ENCODE data around the gene ABHD6.

DNA sequence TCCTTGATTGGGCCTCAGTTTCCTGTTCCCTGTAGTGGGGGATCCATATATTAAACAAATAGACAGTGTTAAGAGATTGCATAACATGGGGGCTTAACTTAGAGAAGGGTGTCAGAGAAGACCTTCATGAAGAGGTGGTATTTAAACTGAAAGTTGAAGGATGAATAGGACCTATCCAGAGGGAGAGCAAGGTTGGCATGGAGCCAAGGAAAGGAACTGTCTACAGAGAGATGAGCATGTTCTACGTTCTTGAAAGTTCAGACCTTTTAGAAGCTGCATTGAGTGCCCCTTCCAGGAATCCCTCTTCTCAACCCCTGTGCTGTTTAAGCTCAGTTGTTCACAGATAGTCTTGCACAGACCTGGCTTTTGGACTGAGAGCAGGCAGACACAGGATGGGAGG, 71.1 kb downstream of the ABHD6 start:
- TF ChIP-seq, protein P1, sequence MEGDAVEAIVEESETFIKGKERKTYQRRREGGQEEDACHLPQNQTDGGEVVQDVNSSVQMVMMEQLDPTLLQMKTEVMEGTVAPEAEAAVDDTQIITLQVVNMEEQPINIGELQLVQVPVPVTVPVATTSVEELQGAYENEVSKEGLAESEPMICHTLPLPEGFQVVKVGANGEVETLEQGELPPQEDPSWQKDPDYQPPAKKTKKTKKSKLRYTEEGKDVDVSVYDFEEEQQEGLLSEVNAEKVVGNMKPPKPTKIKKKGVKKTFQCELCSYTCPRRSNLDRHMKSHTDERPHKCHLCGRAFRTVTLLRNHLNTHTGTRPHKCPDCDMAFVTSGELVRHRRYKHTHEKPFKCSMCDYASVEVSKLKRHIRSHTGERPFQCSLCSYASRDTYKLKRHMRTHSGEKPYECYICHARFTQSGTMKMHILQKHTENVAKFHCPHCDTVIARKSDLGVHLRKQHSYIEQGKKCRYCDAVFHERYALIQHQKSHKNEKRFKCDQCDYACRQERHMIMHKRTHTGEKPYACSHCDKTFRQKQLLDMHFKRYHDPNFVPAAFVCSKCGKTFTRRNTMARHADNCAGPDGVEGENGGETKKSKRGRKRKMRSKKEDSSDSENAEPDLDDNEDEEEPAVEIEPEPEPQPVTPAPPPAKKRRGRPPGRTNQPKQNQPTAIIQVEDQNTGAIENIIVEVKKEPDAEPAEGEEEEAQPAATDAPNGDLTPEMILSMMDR (IDR thresholded peaks at IDR 0.05): no peak
- no peak for TF ChIP-seq POLR2A (IDR thresholded peaks at IDR 0.05)
